Loucy (cell line): ENCODE data around the gene KDM6A.

Experiments
- EZH2phosphoT487 ChIP-seq: fragments of 200-600 bp; IDR thresholded peaks from 2 replicates; pipeline ENCODE4 v1.6.1; 2018; ENCODE audit warnings: antibody characterized with exemption, mild to moderate bottlenecking, moderate library complexity, borderline replicate concordance
- TF ChIP-seq, protein P1 (sequence below): fragments of 200-600 bp; sonication (generic); conservative IDR thresholded peaks from 2 replicates; pipeline ENCODE4 v1.5.1; 2014; ENCODE audit warnings: mild to moderate bottlenecking, antibody characterized with exemption, low read length

DNA sequence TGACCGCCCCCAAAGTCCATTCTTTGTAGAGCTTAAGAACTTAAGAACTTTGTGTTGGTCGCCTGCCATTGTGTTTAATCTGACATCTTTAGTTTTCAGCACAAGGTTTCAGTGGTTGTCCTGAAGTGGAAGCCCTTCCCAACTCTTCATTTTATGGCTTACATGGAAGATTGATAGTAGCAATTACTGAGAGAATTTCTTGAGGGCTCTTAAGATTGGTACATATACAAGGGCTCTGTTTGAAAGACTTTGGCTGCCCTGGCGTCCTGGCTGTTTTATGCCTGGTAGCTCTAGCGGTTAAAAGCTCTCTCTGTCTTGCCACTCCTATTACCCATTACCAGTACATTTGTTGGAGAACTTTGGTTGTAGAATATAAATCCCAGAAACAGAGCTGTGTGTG is 75.0 kb downstream of the KDM6A start:
- TF ChIP-seq, protein P1, sequence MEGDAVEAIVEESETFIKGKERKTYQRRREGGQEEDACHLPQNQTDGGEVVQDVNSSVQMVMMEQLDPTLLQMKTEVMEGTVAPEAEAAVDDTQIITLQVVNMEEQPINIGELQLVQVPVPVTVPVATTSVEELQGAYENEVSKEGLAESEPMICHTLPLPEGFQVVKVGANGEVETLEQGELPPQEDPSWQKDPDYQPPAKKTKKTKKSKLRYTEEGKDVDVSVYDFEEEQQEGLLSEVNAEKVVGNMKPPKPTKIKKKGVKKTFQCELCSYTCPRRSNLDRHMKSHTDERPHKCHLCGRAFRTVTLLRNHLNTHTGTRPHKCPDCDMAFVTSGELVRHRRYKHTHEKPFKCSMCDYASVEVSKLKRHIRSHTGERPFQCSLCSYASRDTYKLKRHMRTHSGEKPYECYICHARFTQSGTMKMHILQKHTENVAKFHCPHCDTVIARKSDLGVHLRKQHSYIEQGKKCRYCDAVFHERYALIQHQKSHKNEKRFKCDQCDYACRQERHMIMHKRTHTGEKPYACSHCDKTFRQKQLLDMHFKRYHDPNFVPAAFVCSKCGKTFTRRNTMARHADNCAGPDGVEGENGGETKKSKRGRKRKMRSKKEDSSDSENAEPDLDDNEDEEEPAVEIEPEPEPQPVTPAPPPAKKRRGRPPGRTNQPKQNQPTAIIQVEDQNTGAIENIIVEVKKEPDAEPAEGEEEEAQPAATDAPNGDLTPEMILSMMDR: no peak
- no peak for TF ChIP-seq EZH2phosphoT487
